Measurements from ENCODE around the gene CNTNAP2.

GRCh38 chr7:147282204-147282603 lies 1165.6 kb downstream of the CNTNAP2 start:
- TF ChIP-seq POLR2AphosphoS5 (IDR thresholded peaks at IDR 0.05) (no peak), CTCF (IDR thresholded peaks at IDR 0.05) (no peak), POLR2A (IDR thresholded peaks at IDR 0.05) (no peak), EP300 (IDR thresholded peaks at IDR 0.05) (no peak)

Data from stomach (tissue), 4 donors.